HG02798 (cell line): ENCODE data around the gene CKS1B.
"Not testable (repeated sequence)": the region's sequence is repeated elsewhere in the genome, so short reads cannot be mapped to it uniquely, and the experiment has no call there.

ENCODE experiments used
- ATAC-seq: cut with Tn5 transposase; IDR thresholded peaks from one replicate; pipeline ENCODE4 v1.9.1; 2021; ENCODE audit warnings: mild to moderate bottlenecking; ENCODE audit not compliant: unreplicated experiment, poor library complexity

CKS1B gene

DNA sequence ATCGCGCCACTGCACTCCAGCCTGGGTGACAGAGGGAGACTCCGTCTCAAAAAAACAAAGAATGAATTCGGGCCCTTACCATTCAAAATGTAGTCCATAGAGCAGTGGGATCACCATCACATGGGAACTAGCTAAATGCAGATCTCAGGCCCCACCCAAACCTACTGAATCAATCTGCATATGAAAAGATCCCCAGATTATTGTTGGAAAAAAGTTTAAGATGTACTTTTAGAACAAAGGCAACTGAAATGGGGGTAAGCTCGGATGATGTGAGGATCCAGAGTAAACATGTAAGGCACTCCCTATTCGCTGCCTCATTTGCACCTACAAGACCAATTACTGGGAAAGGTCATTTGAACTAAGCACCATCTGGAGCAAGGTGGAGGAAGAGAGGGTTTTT lies 7.9 kb downstream of the CKS1B start:
- ATAC-seq = no peak

DNA sequence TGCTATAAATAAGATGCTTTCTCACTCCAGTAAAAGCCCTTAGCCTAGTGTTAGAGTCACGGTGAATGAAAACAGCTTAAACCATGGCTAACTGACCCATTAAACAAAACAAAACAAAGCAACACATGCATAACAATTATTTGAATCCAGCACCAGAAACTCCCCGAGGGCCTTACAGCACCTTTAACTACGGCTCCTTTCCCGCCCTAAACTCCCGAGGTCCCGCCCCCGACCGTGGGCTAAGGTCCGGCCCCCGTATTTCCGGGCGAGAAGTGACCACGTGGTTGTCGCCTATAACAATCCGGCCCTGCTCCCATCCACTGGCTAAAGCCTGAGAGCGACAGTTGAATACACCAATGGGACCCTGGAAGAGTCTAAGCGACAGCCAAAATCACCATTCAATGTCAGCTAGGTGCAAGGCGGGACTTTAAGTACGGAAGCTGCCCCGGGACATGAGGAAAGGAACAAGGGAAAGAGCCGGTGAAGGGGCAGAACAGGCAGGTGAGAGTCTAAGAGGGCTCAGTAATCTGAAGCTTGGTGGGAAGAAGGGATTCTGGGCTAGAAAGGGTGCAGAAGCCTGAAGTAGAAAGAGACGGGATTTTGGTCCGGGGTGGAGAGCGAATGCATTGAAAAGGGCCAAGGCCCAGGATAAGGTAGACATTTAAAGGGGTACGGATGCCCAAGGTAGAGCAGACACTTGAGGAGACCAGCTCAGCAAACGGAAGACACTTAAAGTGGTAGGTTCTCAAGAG lies 8.6 kb downstream of the CKS1B start, which contains the start of gene FLAD1:
FLAD1 (plus strand) TSS at position 448 of the 752 bp plus-strand sequence. CDS start 351 bp downstream, outside the sequence.
- ATAC-seq = peak; percentile 99

- ATAC-seq = no peak
These were observed 9.4 kb downstream of the CKS1B start for GRCh38 chr1:154983776-154984466.

DNA sequence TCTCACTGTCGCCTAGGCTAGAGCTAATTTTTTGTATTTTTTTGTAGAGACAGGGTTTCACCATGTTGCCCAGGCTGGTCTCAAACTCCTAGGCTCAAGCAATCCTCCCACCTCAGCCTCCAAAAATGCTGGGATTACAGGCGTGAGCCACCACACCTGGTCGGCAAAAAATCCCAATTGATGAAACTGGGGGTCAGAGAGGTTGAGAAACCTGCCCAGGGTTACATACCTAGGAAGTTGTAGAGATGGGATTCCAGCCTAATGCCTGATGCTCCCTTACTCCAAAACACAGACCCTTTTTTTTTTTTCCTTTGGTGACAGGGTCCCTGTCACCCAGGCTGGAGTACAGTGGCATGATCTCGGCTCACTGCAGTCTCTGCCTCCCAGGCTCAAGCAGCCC lies 12.3 kb downstream of the CKS1B start:
- not testable (repeated sequence) for ATAC-seq

GRCh38 chr1:154987326-154987725 lies 12.8 kb downstream of the CKS1B start:
- ATAC-seq = no peak

DNA sequence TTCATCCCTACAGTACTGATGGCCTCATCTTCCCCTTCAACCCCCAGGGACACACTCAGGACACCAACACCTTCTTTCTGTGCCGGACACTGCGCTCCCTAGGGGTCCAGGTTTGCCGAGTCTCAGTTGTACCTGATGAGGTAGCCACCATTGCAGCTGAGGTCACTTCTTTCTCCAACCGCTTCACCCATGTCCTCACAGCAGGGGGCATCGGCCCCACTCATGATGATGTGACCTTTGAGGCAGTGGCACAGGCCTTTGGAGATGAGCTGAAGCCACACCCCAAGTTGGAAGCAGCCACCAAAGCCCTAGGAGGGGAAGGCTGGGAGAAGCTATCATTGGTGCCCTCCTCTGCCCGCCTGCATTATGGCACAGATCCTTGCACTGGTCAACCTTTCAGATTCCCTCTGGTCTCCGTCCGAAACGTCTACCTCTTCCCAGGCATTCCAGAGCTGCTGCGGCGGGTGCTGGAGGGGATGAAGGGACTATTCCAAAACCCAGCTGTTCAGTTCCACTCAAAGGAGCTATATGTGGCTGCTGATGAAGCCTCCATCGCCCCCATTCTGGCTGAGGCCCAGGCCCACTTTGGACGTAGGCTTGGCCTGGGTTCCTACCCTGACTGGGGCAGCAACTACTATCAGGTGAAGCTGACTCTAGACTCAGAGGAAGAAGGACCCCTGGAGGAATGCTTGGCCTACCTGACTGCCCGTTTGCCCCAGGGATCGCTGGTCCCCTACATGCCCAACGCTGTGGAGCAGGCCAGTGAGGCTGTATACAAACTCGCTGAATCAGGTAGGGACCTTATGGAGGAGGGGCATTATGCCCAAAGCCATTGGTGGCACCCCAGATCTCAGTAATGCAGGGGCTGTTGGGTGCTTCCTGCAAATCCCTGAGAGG lies 13.8 kb downstream of the CKS1B start:
- no peak for ATAC-seq

DNA sequence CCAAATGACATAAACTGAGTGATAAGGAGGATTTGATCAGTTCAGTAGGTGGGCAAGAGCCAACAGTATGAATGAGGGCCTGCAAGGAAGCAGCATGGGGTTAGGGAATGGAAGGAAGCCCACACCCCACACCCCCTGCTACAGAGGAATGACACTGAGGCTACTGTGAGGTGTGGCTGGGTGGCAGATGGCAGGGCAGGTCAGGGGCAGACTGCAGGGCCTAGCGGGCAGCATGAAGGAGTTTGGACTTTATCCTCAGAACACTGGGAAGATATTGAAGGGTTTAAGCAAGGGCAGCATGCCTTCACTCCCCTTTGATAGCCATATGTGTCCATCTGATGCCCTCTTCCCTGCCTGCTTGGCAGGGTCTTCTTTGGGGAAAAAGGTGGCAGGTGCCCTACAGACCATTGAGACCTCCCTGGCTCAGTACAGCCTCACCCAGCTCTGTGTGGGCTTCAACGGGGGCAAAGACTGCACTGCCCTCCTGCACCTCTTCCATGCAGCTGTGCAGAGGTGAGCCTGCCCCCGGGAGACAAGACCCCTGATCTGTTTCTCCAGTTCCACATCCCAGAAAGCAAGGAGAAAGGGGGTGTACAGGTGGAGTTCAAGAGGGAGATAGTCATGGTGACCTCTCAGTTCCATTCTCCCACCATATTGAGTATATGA lies 14.8 kb downstream of the CKS1B start:
- ATAC-seq = no peak

DNA sequence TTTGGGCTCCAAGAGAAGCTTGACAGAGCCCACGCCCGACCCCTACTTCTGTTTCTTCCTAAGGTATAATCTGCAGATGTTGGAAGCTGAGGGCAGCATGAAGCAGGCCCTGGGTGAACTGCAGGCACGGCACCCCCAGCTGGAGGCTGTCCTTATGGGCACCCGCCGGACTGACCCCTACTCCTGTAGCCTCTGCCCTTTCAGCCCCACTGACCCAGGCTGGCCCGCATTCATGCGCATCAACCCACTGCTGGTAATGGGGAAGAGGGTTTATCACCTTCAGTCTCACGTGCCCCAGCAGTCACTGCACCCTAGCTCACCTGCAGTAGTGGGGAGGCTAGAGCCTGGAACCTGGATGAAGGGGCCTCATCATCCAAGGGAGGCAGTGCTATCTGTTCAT lies 15.8 kb downstream of the CKS1B start:
- no peak for ATAC-seq

- ATAC-seq = no peak
These were observed 18.5 kb downstream of the CKS1B start for GRCh38 chr1:154992721-154993571.

- ATAC-seq = no peak
These were observed 19.2 kb downstream of the CKS1B start, which contains the start of gene LENEP for GRCh38 chr1:154993572-154994268. Gene LENEP (plus strand): TSS chr1:154993586. CDS start chr1:154993608, 22 bp downstream.

- ATAC-seq = no peak
These were observed 19.7 kb downstream of the CKS1B start for GRCh38 chr1:154994269-154994587.

DNA sequence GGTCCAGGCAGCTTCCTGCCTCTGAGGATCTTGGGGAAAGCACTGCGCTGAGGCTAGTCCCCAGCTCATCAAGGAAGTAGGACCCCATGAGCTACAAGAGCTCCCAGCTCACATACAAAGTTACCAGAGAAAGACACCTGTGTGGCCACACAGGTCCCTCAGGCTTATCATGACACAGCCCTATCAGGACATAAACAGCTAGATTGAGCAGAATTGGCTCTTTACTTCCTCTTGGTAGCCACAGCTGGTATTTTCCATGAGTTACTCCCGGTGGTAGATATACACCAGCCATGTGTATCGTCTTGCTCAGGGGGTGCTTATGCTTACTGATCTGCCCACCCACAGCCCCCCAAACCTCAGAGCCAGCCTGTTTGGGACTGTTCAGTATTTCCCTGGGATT lies 20.1 kb downstream of the CKS1B start:
- ATAC-seq = no peak

- not testable (repeated sequence) for ATAC-seq
These were observed 21.0 kb downstream of the CKS1B start for GRCh38 chr1:154995301-154995983.

DNA sequence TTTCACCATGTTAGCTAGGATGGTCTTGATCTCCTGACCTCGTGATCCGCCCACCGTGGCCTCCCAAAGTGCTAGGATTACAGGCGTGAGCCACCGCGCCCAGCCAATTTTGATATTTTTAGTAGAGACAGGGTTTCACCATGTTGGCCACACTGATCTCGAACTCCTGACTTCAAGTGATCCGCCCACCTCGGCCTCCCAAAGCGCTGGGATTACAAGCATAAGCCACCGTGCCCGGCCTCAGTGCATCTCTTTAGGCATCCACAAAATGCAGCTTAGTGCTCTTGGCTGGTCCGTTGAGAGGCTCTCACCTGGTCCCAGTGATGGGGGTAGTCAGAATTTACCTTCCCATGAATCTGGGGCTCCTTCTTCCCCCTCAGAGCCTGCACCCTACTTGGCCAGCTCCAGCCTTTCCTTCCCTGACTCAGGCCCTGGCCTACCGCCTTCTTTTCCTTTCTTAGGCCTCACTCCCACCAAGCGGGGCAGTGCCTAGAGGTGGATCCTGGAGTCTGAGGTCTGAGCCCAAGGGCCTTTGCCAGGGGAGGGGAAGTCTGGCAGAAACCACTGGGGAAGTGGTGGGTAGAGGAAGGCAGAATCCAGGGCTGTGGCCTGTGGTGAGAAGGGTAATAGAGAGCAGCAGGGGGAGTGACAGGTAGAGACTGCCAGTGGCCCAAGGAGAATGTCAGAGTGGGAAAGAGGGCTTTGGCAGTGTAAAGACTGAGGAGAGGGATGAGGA lies 22.7 kb downstream of the CKS1B start:
- ATAC-seq = no peak

DNA sequence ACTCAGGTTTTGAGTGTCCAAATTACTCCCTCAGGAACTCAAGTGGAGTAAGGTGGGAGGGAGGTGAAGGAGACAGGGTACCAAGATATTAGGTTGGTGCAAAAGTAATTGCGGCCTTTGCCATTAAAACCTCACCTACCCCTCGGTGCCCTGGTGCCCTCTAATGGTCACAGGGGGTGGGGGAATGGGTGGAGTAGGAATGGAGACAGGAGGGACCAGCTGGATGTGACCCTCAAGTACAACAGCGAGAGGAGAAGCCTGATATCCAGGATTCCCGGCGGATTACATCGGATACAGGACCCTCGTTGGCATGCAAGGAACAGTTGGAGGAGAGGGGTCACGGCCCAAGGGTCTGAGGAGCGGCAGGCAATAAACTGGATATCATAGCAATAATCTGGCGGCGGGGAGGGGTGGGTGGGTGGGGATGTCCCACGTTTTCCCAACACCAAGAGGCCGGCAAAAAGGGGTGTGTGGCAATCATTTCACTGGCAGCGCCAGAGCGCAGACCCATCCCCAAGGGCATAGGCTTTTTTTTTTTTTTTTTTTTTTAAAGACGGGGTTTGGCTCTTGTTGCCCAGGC lies 23.8 kb downstream of the CKS1B start:
- ATAC-seq = no peak

GRCh38 chr1:154998818-154999570 lies 24.5 kb downstream of the CKS1B start:
- no peak for ATAC-seq
